Gastrocnemius medialis (tissue), 4 donors: Measurements from ENCODE around the gene SLC37A1. TPM values are rescaled to one million over a fixed set of nuclear protein-coding genes. Genes with fewer than 3 reads are reported as not detected.

Experiments used
- ATAC-seq, 2 donors: fragments of 150-250 bp; one replicate each; pipeline ENCODE4 v1.9.1; 2016
- DNase-seq, 2 donors: peaks; one replicate each; pipeline ENCODE4 v3.0.0-alpha.2; 2019
- H3K27ac ChIP-seq, 4 donors: fragments of 200-600 bp; sonication (generic); 1 replicate in 1 of 4; 2 replicates in 3 of 4; pipeline ENCODE4 v1.5.1; 2016 to 2018; ENCODE audit warnings: mild to moderate bottlenecking in 2 of 4, moderate library complexity in 1 of 4
- H3K27me3 ChIP-seq, 3 donors: fragments of 200-600 bp; sonication (generic) in 2 of 3; 1 replicate in 1 of 3; 2 replicates in 2 of 3; pipeline versions ENCODE4 v1.5.1 to v1.6.0; 2016 to 2019; ENCODE audit warnings: mild to moderate bottlenecking in 1 of 3, moderate library complexity in 1 of 3
- H3K36me3 ChIP-seq, 2 donors: fragments of 200-600 bp; sonication (generic) in 1 of 2; one replicate each; pipeline ENCODE4 v1.5.1; 2017 to 2018
- H3K4me1 ChIP-seq, 2 donors: fragments of 200-600 bp; sonication (generic) in 1 of 2; one replicate each; pipeline ENCODE4 v1.5.1; 2016 to 2017; ENCODE audit warnings: mild to moderate bottlenecking in 2 of 2
- H3K4me3 ChIP-seq, 4 donors: fragments of 200-600 bp; sonication (generic) in 3 of 4; 1 replicate in 1 of 4; 2 replicates in 3 of 4; pipeline ENCODE4 v1.5.1; 2016 to 2019; ENCODE audit warnings: mild to moderate bottlenecking in 2 of 4
- H3K9me3 ChIP-seq, 3 donors: fragments of 200-600 bp; sonication (generic) in 2 of 3; 1 replicate in 1 of 3; 2 replicates in 2 of 3; pipeline ENCODE4 v1.5.1; 2016 to 2019
- CTCF ChIP-seq, 5 experiments: fragments of 450-650 bp in 3 of 5; fragments of 200-600 bp in 2 of 5; sonication (generic) in 2 of 5; IDR thresholded peaks in 4 of 5; conservative IDR thresholded peaks in 1 of 5; 1 replicate in 4 of 5; 2 replicates in 1 of 5; pipeline ENCODE4 v1.5.1; 2016 to 2019; ENCODE audit warnings: antibody characterized with exemption in 5 of 5, mild to moderate bottlenecking in 3 of 5, moderate library complexity in 3 of 5
- POLR2A ChIP-seq, 2 donors: fragments of 450-650 bp; IDR thresholded peaks; one replicate each; pipeline ENCODE4 v1.6.1; 2017; ENCODE audit warnings: antibody characterized with exemption in 2 of 2, mild to moderate bottlenecking in 2 of 2, moderate library complexity in 2 of 2
- in situ Hi-C, 4 donors: fragments of 200-750 bp; cut with MboI; loops; one replicate each; pipeline versions ENCODE4 v1.15.0 to v1.8.0; 2017; ENCODE audit warnings: low sequenced_read_pairs in 4 of 4
- intact Hi-C: fragments of 100-400 bp; cut with DNase I; formaldehyde crosslinking; loops from one replicate; pipeline ENCODE4 v1.15.1; 2023; ENCODE audit warnings: low total_unique reads
- total RNA-seq, 4 donors: library from RNA; depleted of rRNA; stranded (reverse); fragments of >200 nt; gene quantifications; one replicate each; pipeline versions ENCODE4 v1.1.0 to v1.2.3, GENCODE V29; 2016

Gene SLC37A1
- 10 to 100 TPM in 2 of 4 donors, 1 to 10 TPM in 2; 8.3 to 16.1 (median 12.4) TPM for total RNA-seq

DNA sequence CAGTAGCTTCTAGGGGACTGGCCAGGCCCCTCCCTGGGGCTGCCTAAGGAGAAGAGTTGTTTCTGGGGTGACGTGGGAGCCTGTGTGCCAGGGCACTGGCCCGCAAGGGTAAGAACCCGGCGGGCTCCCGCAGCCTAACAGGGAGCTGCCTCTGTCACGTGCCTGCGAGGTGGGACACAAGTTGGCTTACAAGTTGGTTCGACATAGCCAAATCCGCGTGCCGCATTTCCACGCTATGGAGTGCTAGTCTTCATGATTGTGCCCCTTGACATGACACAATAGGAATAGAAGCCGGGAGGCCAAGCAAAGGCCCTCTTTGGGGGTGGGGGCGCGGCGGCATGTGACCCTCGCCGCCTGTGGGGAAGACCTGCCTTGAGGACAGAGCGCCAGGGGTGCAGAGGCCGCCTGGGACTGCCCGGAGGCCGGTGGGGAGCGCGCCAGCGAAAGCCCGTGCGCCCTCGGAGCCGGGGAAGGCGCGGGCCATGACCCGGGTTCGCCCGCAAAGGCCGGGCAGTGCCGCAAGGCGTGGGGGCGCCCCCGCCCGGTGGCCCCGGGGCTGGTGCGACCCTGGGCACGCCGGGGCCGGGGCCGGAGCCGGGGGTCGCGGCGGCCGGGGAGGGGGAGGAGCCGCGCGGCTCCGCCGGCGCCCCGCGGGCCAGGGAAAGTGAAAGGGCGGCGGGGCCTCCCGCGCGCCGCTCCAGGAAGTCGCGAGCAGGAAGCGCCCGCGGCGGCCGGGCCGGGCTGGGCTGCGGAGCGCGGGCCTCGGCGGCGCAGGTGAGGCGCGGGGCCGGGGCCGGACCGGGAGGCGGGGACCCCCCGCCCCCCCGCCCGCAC is at the start of gene SLC37A1:
Gene SLC37A1, plus strand, starts transcription at position 702 of the 834 bp plus-strand sequence. CDS start 4,603 bp downstream, outside the sequence.
- intact Hi-C loops: loop anchor here (2.0 kb wide), 1 partner anchor 47 kb away; no protein-coding TSS in a partner anchor
- Histone ChIP-seq H3K4me3 (peak within 1 kb of the TSS; percentile 66 to 91 (median 80)), H3K36me3 (no peaks in the 10 kb centered on the region), H3K27me3 (no peaks in the 10 kb centered on the region), H3K9me3 (no peaks in the 10 kb centered on the region), H3K4me1 (peaks cover 10 to 13% of the 10 kb centered on the region in 2 donors), H3K27ac (peak within 1 kb of the TSS; percentile 80 to 90 (median 86))
- TF ChIP-seq CTCF (IDR thresholded peaks at IDR 0.05 in 4 of 5, conservative IDR thresholded peaks at IDR 0.05 in 1 of 5) (peak in 2 of 5 experiments; percentile 9 to 13), POLR2A (IDR thresholded peaks at IDR 0.05) (peak in 1 of 2 donors; percentile 46)
- DNase-seq (peak in 1 of 2 donors; percentile 42), ATAC-seq (peak; percentile 60 to 66)
- in situ Hi-C loops: no loop called here

GRCh38 chr21:42463861-42464515 is 49.7 kb upstream of the SLC37A1 start:
- in situ Hi-C loops (loop anchor here in 3 of 4 donors (25.0 kb wide), 2 partner anchors 98 to 327 kb away; no protein-coding TSS in a partner anchor), intact Hi-C loops (no loop called here)
- H3K27me3 ChIP-seq: no peaks in the 10 kb centered on the region
- TF ChIP-seq CTCF (IDR thresholded peaks at IDR 0.05 in 4 of 5, conservative IDR thresholded peaks at IDR 0.05 in 1 of 5): no peak
- TF ChIP-seq POLR2A (IDR thresholded peaks at IDR 0.05): no peak
- peaks cover 9 to 12% of the 10 kb centered on the region in 2 donors for H3K4me1 ChIP-seq
- no peak overlapping the region for H3K4me3 ChIP-seq
- peak in 1 of 2 donors; percentile 33 for ATAC-seq
- no peaks in the 10 kb centered on the region for H3K9me3 ChIP-seq
- H3K36me3 ChIP-seq: no peaks in the 10 kb centered on the region
- no peak overlapping the region for H3K27ac ChIP-seq
- DNase-seq: peak in 1 of 2 donors; percentile 45

GRCh38 chr21:42465008-42465802 is 48.4 kb upstream of the SLC37A1 start:
- Histone ChIP-seq H3K36me3 (no peaks in the 10 kb centered on the region), H3K9me3 (no peaks in the 10 kb centered on the region), H3K4me3 (no peak overlapping the region), H3K4me1 (peaks cover 9 to 12% of the 10 kb centered on the region in 2 donors), H3K27me3 (no peaks in the 10 kb centered on the region), H3K27ac (no peak overlapping the region)
- ATAC-seq: no peak
- in situ Hi-C loops: loop anchor here in 3 of 4 donors (25.0 kb wide), 2 partner anchors 97 to 328 kb away; no protein-coding TSS in a partner anchor
- no peak for DNase-seq
- TF ChIP-seq POLR2A (IDR thresholded peaks at IDR 0.05) (no peak), CTCF (IDR thresholded peaks at IDR 0.05 in 4 of 5, conservative IDR thresholded peaks at IDR 0.05 in 1 of 5) (no peak)
- intact Hi-C loops: no loop called here

DNA sequence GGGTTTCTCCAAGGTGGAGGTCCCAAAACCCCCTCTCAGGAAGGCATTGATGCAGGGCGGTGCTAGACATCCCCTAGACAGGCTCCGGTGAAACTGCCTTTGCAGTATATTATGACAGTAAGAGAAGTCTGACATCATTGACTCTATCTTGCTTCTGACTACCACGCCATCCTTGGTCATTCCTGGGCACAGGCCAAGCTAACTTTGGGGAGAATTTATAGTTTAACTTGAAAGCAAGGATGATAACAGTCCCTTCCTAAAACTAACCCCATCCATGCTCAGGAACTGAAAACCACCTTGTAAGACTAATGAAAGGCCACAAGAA is 47.9 kb upstream of the SLC37A1 start:
- DNase-seq: no peak
- intact Hi-C loops (loop anchor here (2.0 kb wide), 1 partner anchor 47 kb away; the partner anchor contains the start of gene SLC37A1), in situ Hi-C loops (loop anchor here in 3 of 4 donors (25.0 kb wide), 2 partner anchors 97 to 328 kb away; no protein-coding TSS in a partner anchor)
- Histone ChIP-seq H3K27me3 (no peaks in the 10 kb centered on the region), H3K27ac (no peak overlapping the region), H3K4me3 (no peak overlapping the region), H3K36me3 (no peaks in the 10 kb centered on the region), H3K9me3 (no peaks in the 10 kb centered on the region), H3K4me1 (peaks cover 9 to 12% of the 10 kb centered on the region in 2 donors)
- TF ChIP-seq CTCF (IDR thresholded peaks at IDR 0.05 in 4 of 5, conservative IDR thresholded peaks at IDR 0.05 in 1 of 5): no peak
- TF ChIP-seq POLR2A (IDR thresholded peaks at IDR 0.05): no peak
- no peak for ATAC-seq
